IMR-90 (cell line): ENCODE results near the gene SRPRB. TPM values are rescaled to one million over a fixed set of nuclear protein-coding genes. Genes with fewer than 3 reads are reported as not detected.

Experiments used
- ATAC-seq: fragments of 200-7000 bp; cut with Tn5 transposase; 2 replicates; pipeline ENCODE4 v1.9.1; 2020; ENCODE audit warnings: low read depth, mild to moderate bottlenecking, moderate library complexity
- BruUV-seq: library from RNA; stranded (reverse); fragments of 400-500 nt; replicated peaks from 2 replicates; lab custom pipeline; 2021; lab: Mats Ljungman, UMichigan
- CTCF ChIA-PET: fragments of 300-600 bp; formaldehyde crosslinking; extraction: SDS; loops from one replicate; lab custom pipeline; 2021; ENCODE audit warnings: antibody characterized with exemption; lab: Yijun Ruan, JAX
- POLR2A ChIA-PET: fragments of 300-600 bp; sonication (Branson Sonifier 250); formaldehyde crosslinking; loops from one replicate; lab custom pipeline; 2022; ENCODE audit warnings: antibody characterized with exemption; ENCODE audit not compliant: unreplicated experiment; lab: Charles Lee
- DNase-seq: peaks from one replicate; pipeline ENCODE4 v3.0.0; 2013
- H2AFZ ChIP-seq: replicated peaks from 2 replicates; pipeline ENCODE3; 2013; ENCODE audit warnings: low read length, mild to moderate bottlenecking; ENCODE audit not compliant: poor library complexity
- H2AK5ac ChIP-seq: 2 replicates; pipeline ENCODE4 v1.6.1; 2013; ENCODE audit warnings: low read depth, low read length, inconsistent platforms
- H2AK9ac ChIP-seq: replicated peaks from 2 replicates; pipeline ENCODE3; 2013; ENCODE audit warnings: mild to moderate bottlenecking, low read depth, low read length, moderate library complexity; ENCODE audit not compliant: poor library complexity
- H2BK120ac ChIP-seq: 2 replicates; pipeline ENCODE4 v1.6.1; 2013; ENCODE audit warnings: low read depth, low read length, inconsistent platforms
- H2BK15ac ChIP-seq: 3 replicates; pipeline ENCODE4 v1.6.1; 2013; ENCODE audit warnings: low read depth, low read length, inconsistent platforms
- H2BK20ac ChIP-seq: 2 replicates; pipeline ENCODE4 v1.6.1; 2013; ENCODE audit warnings: low read depth, mild to moderate bottlenecking, inconsistent platforms, low read length, moderate library complexity
- H2BK5ac ChIP-seq: 2 replicates; pipeline ENCODE4 v1.6.1; 2013; ENCODE audit warnings: mild to moderate bottlenecking, low read depth, low read length, inconsistent platforms; ENCODE audit not compliant: poor library complexity, severe bottlenecking
- H3K14ac ChIP-seq: replicated peaks from 2 replicates; pipeline ENCODE4 v1.6.1; 2013; ENCODE audit warnings: low read depth, low read length, inconsistent platforms
- H3K18ac ChIP-seq: 2 replicates; pipeline ENCODE4 v1.6.1; 2013; ENCODE audit warnings: low read depth, low read length, control low read depth
- H3K23ac ChIP-seq: 2 replicates; pipeline ENCODE4 v1.6.1; 2013; ENCODE audit warnings: low read depth, low read length, inconsistent platforms
- H3K27ac ChIP-seq: 2 replicates; pipeline ENCODE4 v1.5.1; 2013; ENCODE audit warnings: mild to moderate bottlenecking, control low read depth, low read length; ENCODE audit not compliant: insufficient read depth
- H3K27me3 ChIP-seq: 2 replicates; pipeline ENCODE4 v1.6.1; 2013; ENCODE audit warnings: low read length; ENCODE audit not compliant: control insufficient read depth, insufficient read depth
- H3K36me3 ChIP-seq: 2 replicates; pipeline ENCODE4 v1.6.1; 2013; ENCODE audit warnings: low read length, mixed read lengths; ENCODE audit not compliant: control insufficient read depth, insufficient read depth
- H3K4ac ChIP-seq: 2 replicates; pipeline ENCODE4 v1.6.1; 2013; ENCODE audit warnings: low read depth, low read length, inconsistent platforms
- H3K4me1 ChIP-seq: 2 replicates; pipeline ENCODE4 v1.6.1; 2013; ENCODE audit warnings: low read length, mixed read lengths; ENCODE audit not compliant: control insufficient read depth, insufficient read depth
- H3K4me2 ChIP-seq: 2 replicates; pipeline ENCODE4 v1.6.1; 2013; ENCODE audit warnings: low read depth, mild to moderate bottlenecking, control low read depth, low read length, moderate library complexity
- H3K4me3 ChIP-seq: 2 replicates; pipeline ENCODE4 v1.5.1; 2013; ENCODE audit warnings: low read depth, mild to moderate bottlenecking, control low read depth, low read length, moderate library complexity; ENCODE audit not compliant: insufficient read depth
- H3K56ac ChIP-seq: 2 replicates; pipeline ENCODE4 v1.6.1; 2013; ENCODE audit warnings: low read length, inconsistent platforms; ENCODE audit not compliant: insufficient read depth; ENCODE audit errors: extremely low read depth
- H3K79me1 ChIP-seq, 2 experiments: 2 replicates each; pipeline ENCODE4 v1.6.1; 2013; ENCODE audit warnings: low read length in 2 of 2, inconsistent platforms in 1 of 2, low read depth in 1 of 2
- H3K9ac ChIP-seq: 2 replicates; pipeline ENCODE4 v1.6.1; 2013; ENCODE audit warnings: low read depth, low read length, control low read depth
- H3K9me1 ChIP-seq: 2 replicates; pipeline ENCODE4 v1.6.1; 2013; ENCODE audit warnings: low read length, inconsistent platforms; ENCODE audit not compliant: insufficient read depth
- H3K9me3 ChIP-seq: 2 replicates; pipeline ENCODE4 v1.6.1; 2013; ENCODE audit warnings: low read length; ENCODE audit not compliant: control insufficient read depth, insufficient read depth
- H4K20me1 ChIP-seq: 2 replicates; pipeline ENCODE4 v1.6.1; 2013; ENCODE audit warnings: low read length, inconsistent platforms; ENCODE audit not compliant: insufficient read depth
- H4K5ac ChIP-seq: 2 replicates; pipeline ENCODE4 v1.6.1; 2013; ENCODE audit warnings: mild to moderate bottlenecking, low read depth, low read length, control low read depth
- H4K8ac ChIP-seq, 2 experiments: 2 replicates each; pipeline ENCODE4 v1.6.1; 2013; ENCODE audit warnings: low read depth in 2 of 2, low read length in 2 of 2, control low read depth in 1 of 2, inconsistent platforms in 1 of 2
- H4K91ac ChIP-seq: 2 replicates; pipeline ENCODE4 v1.6.1; 2013; ENCODE audit warnings: low read depth, low read length, inconsistent platforms; ENCODE audit not compliant: insufficient read depth
- CEBPB ChIP-seq: IDR thresholded peaks from 2 replicates; pipeline ENCODE4 v1.6.1; 2012; ENCODE audit warnings: low read depth, low read length, improper control_type of control experiment
- CTCF ChIP-seq: conservative IDR thresholded peaks from 2 replicates; pipeline ENCODE4 v1.5.1; 2012; ENCODE audit warnings: mild to moderate bottlenecking, low read depth, low read length, improper control_type of control experiment
- FOS ChIP-seq: fragments of 150-350 bp; IDR thresholded peaks from 2 replicates; pipeline ENCODE4 v1.6.1; 2016; ENCODE audit warnings: low read depth, low read length
- MAFK ChIP-seq: IDR thresholded peaks from 2 replicates; pipeline ENCODE4 v1.6.1; 2012; ENCODE audit warnings: low read depth, low read length, improper control_type of control experiment
- MAZ ChIP-seq: IDR thresholded peaks from 2 replicates; pipeline ENCODE4 v1.6.1; 2012; ENCODE audit warnings: low read depth, mild to moderate bottlenecking, low read length, improper control_type of control experiment, moderate library complexity, borderline replicate concordance
- MXI1 ChIP-seq: IDR thresholded peaks from 2 replicates; pipeline ENCODE4 v1.6.1; 2012; ENCODE audit warnings: low read depth, mild to moderate bottlenecking, low read length, moderate library complexity, borderline replicate concordance
- NFE2L2 ChIP-seq: fragments of 150-350 bp; IDR thresholded peaks from 2 replicates; pipeline ENCODE4 v1.6.1; 2016; ENCODE audit warnings: low read depth, mild to moderate bottlenecking, low read length
- POLR2A ChIP-seq: IDR thresholded peaks from 2 replicates; pipeline ENCODE4 v1.6.1; 2012; ENCODE audit warnings: mild to moderate bottlenecking, low read depth, low read length
- RAD21 ChIP-seq: IDR thresholded peaks from 2 replicates; pipeline ENCODE4 v1.6.1; 2012; ENCODE audit warnings: low read length, improper control_type of control experiment
- RCOR1 ChIP-seq: IDR thresholded peaks from 2 replicates; pipeline ENCODE4 v1.6.1; 2012; ENCODE audit warnings: mild to moderate bottlenecking, low read length, improper control_type of control experiment; ENCODE audit not compliant: insufficient replicate concordance
- RFX5 ChIP-seq: IDR thresholded peaks from 2 replicates; pipeline ENCODE4 v1.8.0; 2012; ENCODE audit warnings: low read depth, mild to moderate bottlenecking, low read length, moderate library complexity
- SMC3 ChIP-seq: fragments of 150-350 bp; IDR thresholded peaks from 2 replicates; pipeline ENCODE4 v1.6.1; 2016; ENCODE audit warnings: low read depth, mild to moderate bottlenecking, antibody characterized with exemption, low read length, moderate library complexity
- WGBS, 2 experiments: methylation state at CpG; one replicate each; pipeline versions ENCODE4 v1.1.5 to v1.1.7; 2013; ENCODE audit warnings: missing lambda C conversion rate in 2 of 2; ENCODE audit not compliant: insufficient read length in 1 of 2; ENCODE audit errors: extremely low coverage in 2 of 2; 5-methylcytosine and 5-hydroxymethylcytosine counted together
- dilution Hi-C: fragments of 300-500 bp; cut with HindIII; formaldehyde crosslinking; loops from one replicate; pipeline ENCODE4 v1.14.3; 2018; ENCODE audit warnings: low sequenced_read_pairs; ENCODE audit not compliant: unreplicated experiment
- in situ Hi-C: fragments of 300-500 bp; cut with MboI; formaldehyde crosslinking; loops from 3 replicates; pipeline ENCODE4 v1.14.3; 2019; ENCODE audit warnings: low sequenced_read_pairs, inconsistent platforms, mixed read lengths
- intact Hi-C: fragments of 100-400 bp; cut with micrococcal nuclease; formaldehyde crosslinking; loops from 2 replicates; pipeline ENCODE4 v1.10.0; 2022
- polyA plus RNA-seq, 3 experiments: library from polyadenylated mRNA; depleted of rRNA; stranded (reverse); fragments of >200 nt; gene quantifications; 2 replicates each; pipeline ENCODE4 v1.2.3, GENCODE V29; 2012; ENCODE audit warnings: low replicate concordance in 1 of 3
- total RNA-seq: library from RNA; depleted of rRNA; stranded (reverse); fragments of >200 nt; gene quantifications from 2 replicates; pipeline ENCODE4 v1.2.3, GENCODE V29; 2012
- TF ChIP-seq, protein P1 (sequence below): fragments of 150-350 bp; IDR thresholded peaks from 2 replicates; pipeline ENCODE4 v1.6.1; 2017; ENCODE audit warnings: mild to moderate bottlenecking, antibody characterized with exemption, low read length, low read depth
- TF ChIP-seq, protein P2 (sequence below): fragments of 150-350 bp; IDR thresholded peaks from 2 replicates; pipeline ENCODE4 v1.6.1; 2016; ENCODE audit warnings: low read depth, mild to moderate bottlenecking, low read length, moderate library complexity, borderline replicate concordance

Gene SRPRB
- total and polyA plus RNA-seq, 2 of the 4 experiments (the other 2 are of a cell fraction): 28.8 to 131 TPM

DNA sequence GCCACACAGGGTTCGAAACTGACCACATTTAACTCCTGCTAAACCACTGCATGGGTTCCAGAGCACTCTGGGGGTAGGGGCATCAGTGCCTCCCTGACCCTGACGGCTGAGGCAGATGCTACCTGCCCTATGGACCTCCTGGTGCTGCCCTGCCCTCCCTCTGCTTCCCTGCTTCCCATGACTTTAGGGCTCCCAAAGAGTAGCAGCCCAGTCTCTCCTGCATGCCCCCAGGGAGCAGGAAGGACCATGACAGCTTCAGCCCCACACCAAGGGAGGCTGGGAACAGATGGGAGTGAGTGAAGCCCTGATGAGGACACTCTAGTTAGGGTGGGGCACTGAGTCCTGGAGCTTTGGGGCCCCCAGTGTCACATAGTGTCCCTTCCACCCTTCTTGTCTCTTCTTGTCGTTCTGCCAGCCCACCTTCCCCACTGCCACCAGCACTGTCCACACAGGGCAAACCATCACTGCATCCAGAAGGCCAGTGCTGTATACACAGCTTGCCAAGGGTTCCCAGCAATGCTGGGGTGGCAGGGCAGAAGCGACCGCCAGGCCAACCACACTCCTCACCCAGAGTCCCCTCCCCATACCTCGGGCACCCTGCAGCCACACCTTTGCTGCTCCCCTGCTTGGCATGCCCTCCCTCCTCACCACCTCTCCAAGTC is 31.0 kb downstream of the SRPRB start:
- Histone ChIP-seq H3K23ac (no peak overlapping the region), H2BK5ac (no peak overlapping the region), H3K9ac (no peak overlapping the region), H3K4me2 (no peak overlapping the region), H3K4me3 (no peak overlapping the region), H3K56ac (no peak overlapping the region), H3K79me1 (no peaks in the 10 kb centered on the region), H2BK15ac (no peak overlapping the region), H3K4me1 (no peaks in the 10 kb centered on the region), H2BK120ac (no peak overlapping the region), H4K5ac (no peak overlapping the region), H3K27me3 (peaks cover 4% of the 10 kb centered on the region; the same call in 1 of the 2 replicates), H3K18ac (no peak overlapping the region), H4K91ac (no peak overlapping the region), H4K8ac (no peak overlapping the region), H3K36me3 (no peaks in the 10 kb centered on the region), H2AK5ac (no peak overlapping the region), H3K9me3 (no peaks in the 10 kb centered on the region), H4K20me1 (no peaks in the 10 kb centered on the region; the same call in 1 of the 2 replicates), H2BK20ac (no peak overlapping the region), H3K9me1 (no peaks in the 10 kb centered on the region), H3K27ac (no peak overlapping the region), H2AK9ac (no peak overlapping the region), H3K14ac (no peak overlapping the region), H2AFZ (peak overlapping the region; percentile 11), H3K4ac (no peak overlapping the region)
- ChIA-PET POLR2A (no interaction called here), CTCF (interaction anchor here (1.0 kb wide), 1 partner anchor 10 kb away, joined by 3 read pairs; no protein-coding TSS in a partner anchor)
- 10% methylated on average over 2 of the region's 6 CpGs; no CpG with 5 or more reads in 1 of the 2 experiments for WGBS, 2 experiments
- no peak for DNase-seq
- BruUV-seq: no TSS peak
- intact Hi-C loops: no loop called here
- TF ChIP-seq RCOR1 (no peak), CTCF (no peak), SMC3 (no peak), FOS (no peak), MAZ (no peak), CEBPB (no peak), RAD21 (no peak), NFE2L2 (no peak), RFX5 (no peak), MAFK (no peak), POLR2A (no peak), MXI1 (no peak)
- TF ChIP-seq, protein P1, sequence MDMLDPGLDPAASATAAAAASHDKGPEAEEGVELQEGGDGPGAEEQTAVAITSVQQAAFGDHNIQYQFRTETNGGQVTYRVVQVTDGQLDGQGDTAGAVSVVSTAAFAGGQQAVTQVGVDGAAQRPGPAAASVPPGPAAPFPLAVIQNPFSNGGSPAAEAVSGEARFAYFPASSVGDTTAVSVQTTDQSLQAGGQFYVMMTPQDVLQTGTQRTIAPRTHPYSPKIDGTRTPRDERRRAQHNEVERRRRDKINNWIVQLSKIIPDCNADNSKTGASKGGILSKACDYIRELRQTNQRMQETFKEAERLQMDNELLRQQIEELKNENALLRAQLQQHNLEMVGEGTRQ: no peak
- TF ChIP-seq, protein P2, sequence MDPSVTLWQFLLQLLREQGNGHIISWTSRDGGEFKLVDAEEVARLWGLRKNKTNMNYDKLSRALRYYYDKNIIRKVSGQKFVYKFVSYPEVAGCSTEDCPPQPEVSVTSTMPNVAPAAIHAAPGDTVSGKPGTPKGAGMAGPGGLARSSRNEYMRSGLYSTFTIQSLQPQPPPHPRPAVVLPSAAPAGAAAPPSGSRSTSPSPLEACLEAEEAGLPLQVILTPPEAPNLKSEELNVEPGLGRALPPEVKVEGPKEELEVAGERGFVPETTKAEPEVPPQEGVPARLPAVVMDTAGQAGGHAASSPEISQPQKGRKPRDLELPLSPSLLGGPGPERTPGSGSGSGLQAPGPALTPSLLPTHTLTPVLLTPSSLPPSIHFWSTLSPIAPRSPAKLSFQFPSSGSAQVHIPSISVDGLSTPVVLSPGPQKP: no peak
- dilution Hi-C loops: no loop called here
- ATAC-seq: no peak
- in situ Hi-C loops: no loop called here
